Measurements from ENCODE around the gene BICDL2. TPM values are rescaled to one million over a fixed set of nuclear protein-coding genes. Genes with fewer than 3 reads are reported as not detected.

BICDL2 gene
- total RNA-seq, 1 experiment from 2014 or later, result not detected

- no peak for DNase-seq (ENCODE audit: low read depth)
These were observed 9.9 kb downstream of the BICDL2 start for GRCh38 chr16:3026609-3027488.

DNA sequence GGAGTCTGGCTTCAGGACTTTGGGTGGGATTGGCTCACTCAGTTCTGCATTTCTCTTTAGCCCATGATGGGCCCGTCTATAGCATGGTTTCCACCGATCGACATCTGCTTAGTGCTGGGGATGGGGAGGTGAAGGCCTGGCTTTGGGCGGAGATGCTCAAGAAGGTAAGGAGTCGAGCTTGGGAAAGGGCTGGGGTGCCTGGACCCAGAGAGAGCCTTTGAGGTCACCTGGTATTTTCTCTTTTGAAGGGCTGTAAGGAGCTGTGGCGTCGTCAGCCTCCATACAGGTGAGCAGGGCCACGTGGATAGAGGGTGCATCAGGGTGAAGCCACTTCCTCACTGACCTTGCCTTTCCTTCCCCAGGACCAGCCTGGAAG lies 10.8 kb downstream of the BICDL2 start:
- no peak for DNase-seq (ENCODE audit: low read depth)

DNA sequence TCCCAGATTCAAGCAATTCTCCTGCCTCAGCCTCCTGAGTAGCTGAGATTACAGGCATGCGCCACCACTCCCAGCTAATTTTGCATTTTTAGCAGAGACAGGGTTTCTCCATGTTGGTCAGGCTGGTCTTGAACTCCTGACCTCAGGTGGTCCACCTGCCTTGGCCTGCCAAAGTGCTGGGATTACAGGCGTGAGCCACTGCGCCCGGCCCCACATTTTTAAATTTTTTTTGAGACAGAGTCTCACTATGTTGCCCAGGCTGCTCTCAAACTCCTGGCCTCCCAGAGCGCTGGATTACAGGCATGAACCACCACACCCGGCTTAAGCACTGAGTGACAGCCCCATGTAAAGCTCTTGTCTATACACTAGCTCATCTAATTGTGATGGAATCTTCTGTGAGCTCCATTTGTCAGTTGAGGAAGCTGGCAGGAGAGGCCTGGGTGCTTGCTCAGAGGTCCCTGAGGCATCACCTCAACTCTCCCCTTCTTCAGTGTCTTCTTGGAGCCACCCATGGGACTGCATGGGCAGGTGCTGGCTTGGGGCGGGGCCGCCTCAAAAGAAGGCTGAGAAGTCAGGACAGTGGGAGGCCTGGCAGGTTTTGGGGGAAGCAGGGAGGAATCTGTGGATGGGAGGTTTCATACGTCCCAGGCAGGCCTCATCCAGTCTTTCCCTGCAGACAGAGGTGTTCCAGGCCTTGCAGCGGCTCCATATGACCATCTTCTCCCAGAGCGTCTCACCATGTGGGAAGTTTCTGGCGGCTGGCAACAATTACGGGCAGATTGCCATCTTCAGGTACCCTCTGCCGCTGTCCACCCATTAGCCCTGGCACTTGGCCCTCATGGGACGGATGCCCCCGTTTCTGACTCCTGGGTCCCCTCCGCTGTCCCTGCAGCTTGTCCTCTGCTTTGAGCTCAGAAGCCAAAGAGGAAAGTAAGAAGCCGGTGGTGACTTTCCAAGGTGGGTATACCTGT lies 11.4 kb downstream of the BICDL2 start:
- DNase-seq (ENCODE audit: low read depth), result no peak

DNA sequence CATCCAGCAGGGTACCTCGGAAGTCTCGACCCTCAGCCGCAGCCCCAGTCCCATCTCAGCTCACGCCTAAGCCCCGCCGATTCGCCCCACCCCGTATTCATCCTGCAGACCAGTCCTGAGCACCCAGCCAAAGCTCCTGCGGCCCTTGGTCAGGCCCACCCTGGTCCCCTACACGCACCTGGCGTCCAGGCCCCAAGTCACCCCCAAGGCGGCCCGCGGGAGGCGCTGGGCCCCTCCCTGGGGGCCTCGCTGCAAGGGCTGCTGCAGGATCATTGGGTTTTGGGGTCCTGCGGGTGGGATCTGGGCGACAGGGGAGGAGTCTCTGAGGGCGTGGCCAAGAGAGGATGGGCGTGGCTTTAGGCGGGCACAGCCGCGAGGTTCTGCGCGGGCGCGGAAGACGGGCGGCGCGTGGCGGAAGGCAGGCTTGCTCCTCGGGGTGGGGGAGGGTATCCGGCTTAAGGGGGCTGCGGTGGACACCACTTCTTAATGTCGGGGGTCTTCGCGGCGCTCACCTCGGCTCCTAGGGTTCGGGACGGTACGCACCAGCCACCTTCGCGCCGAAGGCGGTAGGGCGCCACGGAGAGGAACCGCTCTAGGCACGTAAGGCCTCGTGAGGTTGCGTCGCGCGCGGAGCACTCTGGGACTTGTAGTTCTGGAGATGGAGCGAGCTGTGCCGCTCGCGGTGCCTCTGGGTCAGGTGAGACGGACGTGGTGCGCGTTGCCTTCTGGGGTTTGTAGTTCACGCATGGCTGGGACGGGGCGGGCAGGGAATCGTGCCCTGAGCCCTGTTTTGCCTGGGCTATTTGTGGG lies 12.9 kb downstream of the BICDL2 start, which contains the start of the genes HCFC1R1 and THOC6:
Gene HCFC1R1, minus strand, starts transcription at position 274 of the 810 bp plus-strand sequence. Its CDS starts 1 bp downstream, at position 273.
Gene THOC6, plus strand, starts transcription at position 367 of the 810 bp plus-strand sequence. Its CDS starts 292 bp downstream, at position 659.
- DNase-seq (ENCODE audit: low read depth), result peak; percentile 97

GRCh38 chr16:3023415-3023668 lies 13.4 kb downstream of the BICDL2 start:
- DNase-seq (ENCODE audit: low read depth), result peak; percentile 92

- peak; percentile 52 for DNase-seq (ENCODE audit: low read depth)
These were observed 13.9 kb downstream of the BICDL2 start for GRCh38 chr16:3022684-3023414.

- DNase-seq (ENCODE audit: low read depth), result peak; percentile 95
These were observed 14.5 kb downstream of the BICDL2 start for GRCh38 chr16:3022208-3022683.

DNA sequence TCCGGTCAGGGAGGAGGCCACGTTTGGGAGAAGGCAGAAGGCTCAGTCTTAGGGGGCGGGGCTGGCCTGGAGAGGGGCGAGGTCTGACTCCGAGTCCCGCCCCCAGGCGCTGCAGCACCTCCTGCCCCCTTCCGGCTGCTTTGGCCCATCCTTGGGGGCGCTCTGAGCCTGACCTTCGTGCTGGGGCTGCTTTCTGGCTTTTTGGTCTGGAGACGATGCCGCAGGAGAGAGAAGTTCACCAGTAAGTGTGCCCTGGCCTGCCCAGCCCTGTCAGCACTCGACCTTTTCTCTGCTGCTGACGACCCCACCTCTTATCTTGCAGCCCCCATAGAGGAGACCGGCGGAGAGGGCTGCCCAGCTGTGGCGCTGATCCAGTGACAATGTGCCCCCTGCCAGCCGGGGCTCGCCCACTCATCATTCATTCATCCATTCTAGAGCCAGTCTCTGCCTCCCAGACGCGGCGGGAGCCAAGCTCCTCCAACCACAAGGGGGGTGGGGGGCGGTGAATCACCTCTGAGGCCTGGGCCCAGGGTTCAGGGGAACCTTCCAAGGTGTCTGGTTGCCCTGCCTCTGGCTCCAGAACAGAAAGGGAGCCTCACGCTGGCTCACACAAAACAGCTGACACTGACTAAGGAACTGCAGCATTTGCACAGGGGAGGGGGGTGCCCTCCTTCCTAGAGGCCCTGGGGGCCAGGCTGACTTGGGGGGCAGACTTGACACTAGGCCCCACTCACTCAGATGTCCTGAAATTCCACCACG lies 15.1 kb downstream of the BICDL2 start:
- DNase-seq (ENCODE audit: low read depth), result peak; percentile 96

- peak; percentile 92 for DNase-seq (ENCODE audit: low read depth)
These were observed 15.9 kb downstream of the BICDL2 start for GRCh38 chr16:3020604-3021448.

- DNase-seq (ENCODE audit: low read depth), result no peak
These were observed 16.5 kb downstream of the BICDL2 start, which contains the start of gene TNFRSF12A for GRCh38 chr16:3020247-3020603. TSS of gene TNFRSF12A (plus strand) at chr16:3020368. CDS start at chr16:3020398, 30 bp downstream.

DNA sequence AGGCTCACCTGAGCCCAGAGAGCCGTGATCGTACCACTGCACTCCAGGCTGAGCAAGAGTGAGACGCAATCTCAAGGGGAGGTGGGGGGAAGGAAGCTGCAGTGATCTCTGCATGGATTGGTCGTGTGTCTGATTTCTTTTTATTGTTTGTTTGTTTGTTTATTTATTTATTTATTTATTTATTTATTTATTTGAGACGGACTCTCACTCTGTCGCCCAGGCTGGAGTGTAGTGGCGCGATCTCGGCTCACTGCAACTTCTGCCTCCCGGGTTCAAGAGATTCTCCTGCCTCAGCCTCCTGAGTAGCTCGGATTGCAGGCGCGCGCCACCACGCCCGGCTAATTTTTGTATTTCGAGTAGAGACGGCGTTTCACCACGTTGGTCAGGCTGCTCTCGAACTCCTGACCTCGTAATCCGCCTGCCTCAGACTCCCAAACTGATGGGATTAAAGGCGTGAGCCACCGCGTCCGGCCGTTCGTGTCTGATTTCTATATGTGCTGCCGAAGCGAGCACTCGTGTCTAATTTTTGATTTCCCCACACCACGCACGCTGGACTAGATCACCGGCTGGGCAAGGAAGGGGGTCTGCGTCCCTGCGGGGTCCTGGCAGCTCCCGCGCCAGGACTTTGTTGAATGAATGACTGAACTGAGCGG lies 17.0 kb downstream of the BICDL2 start:
- peak; percentile 59 for DNase-seq (ENCODE audit: low read depth)

DNA sequence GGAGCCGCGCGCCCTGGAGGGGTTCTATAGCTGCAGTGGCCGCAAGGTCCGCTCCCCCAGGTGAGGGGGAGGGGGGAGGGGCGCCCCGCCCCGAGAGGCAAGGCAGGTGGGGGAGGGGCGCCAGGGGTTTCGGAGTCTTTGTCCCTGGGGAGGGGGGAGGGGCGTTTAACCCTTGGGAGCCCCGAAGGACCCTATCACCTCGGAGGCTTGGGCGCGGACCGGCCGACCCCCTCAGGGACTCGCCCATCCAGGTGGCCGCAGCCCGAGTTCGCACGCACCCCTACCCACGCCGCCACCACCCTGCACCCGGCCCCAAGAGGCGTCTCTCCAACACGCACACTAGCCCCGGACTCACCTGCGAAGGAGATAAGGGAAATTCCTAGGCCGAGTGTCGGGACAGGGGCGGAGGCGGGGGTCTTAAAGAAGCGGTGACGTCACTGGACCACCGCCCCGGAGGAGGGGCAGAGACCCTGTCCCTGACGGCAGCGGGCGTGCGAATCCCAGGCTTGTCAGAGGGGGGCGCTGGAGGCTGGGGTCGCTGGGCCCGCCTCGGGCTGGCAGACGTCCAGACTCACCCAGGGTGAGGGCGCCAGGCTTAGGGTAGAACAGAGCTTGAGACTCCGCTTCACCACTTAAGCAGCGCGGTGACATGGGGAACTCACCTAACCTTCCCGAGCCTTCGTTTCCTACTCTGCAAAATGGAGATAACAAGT lies 18.8 kb downstream of the BICDL2 start, which contains the start of gene CLDN6:
Gene CLDN6, minus strand, starts transcription at position 390 of the 713 bp plus-strand sequence. CDS start 2,162 bp downstream, outside the sequence.
- DNase-seq (ENCODE audit: low read depth), result no peak

DNA sequence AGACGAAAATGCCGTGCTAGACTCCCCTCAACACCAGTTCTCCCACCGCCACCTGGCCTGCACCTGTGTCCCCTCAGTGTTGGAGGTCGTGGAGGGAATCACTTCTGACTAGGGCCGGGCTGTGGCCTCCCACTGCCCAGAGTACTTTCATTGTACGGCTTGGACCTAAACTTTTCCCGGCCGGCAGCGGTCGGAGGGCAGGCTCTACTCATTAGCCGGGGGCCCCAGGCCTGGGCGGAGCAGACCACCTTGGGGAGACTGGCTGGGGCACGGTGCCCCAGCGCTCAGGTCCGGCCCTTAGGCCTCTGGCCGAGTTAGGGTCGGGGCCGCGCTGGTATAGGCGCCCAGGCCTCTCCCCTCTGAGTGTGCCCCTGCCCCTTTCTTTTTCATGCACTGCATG lies 19.4 kb downstream of the BICDL2 start:
- no peak for DNase-seq (ENCODE audit: low read depth)

- DNase-seq (ENCODE audit: low read depth), result no peak
These were observed 20.8 kb downstream of the BICDL2 start for GRCh38 chr16:3015865-3016521.

- no peak for DNase-seq (ENCODE audit: low read depth)
These were observed 21.8 kb downstream of the BICDL2 start for GRCh38 chr16:3014971-3015370.

DNA sequence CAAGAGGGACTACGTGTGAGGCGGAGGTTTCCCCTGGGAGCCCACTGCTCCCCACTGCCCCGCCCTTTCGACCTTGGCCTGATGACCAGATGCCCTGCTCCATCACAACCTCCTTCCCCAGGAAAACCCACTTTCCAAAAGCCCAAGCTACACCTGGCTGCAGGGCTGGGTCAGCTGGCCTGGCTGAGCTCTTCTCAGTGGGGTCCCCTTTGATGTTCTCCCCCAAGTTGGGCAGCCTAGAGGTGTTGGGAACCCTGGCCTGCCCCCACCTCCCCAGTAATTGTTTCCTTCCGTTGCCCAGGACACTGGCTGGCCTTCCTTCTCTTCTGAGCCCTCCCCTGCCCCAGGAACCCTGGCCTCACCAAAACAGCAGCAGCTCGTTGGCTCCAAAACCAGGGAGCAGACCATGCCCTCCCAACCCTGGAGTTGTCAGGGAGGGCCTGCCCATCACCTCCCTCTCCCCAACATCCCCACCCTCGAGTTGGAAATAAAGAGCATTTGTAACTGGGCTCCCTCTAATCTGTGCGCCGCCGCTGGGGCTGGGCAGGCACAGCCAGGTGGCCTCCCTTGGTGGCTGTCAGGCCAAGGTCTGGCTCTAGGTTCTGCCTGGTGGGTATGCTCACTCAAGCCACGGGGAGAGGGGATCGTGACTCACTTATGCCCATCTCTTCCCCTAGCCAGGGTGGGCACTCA lies 22.6 kb downstream of the BICDL2 start:
- DNase-seq (ENCODE audit: low read depth), result no peak

Measured in HT1080 (cell line).